ENCODE measurements around the gene NBPF3. TPM values are rescaled to one million over a fixed set of nuclear protein-coding genes. Genes with fewer than 3 reads are reported as not detected.

NBPF3 gene
- total and polyA plus RNA-seq, 2 experiments from 2014 or later = 2.7 to 18.1 TPM

GRCh38 chr1:21495225-21495820, 55.4 kb downstream of the NBPF3 start (continued):
- no peak for TF ChIP-seq JUNB (IDR thresholded peaks at IDR 0.05; ENCODE audit: unreplicated experiment)
- no peak for TF ChIP-seq STAT1 (IDR thresholded peaks at IDR 0.05; ENCODE audit: unreplicated experiment)
- TF ChIP-seq EZH2 (IDR thresholded peaks at IDR 0.05; ENCODE audit: low read depth, unreplicated experiment) = no peak
- no peak for TF ChIP-seq ZNF114 (CRISPR knock-in tag; IDR thresholded peaks at IDR 0.05)

GRCh38 chr1:21496063-21496462, 56.1 kb downstream of the NBPF3 start:
- H3K27ac ChIP-seq (ENCODE audit: low read depth) = no peak overlapping the region
- H3K4me3 Mint-ChIP-seq = no peak overlapping the region
- TF ChIP-seq ZNF462 (CRISPR knock-in tag; IDR thresholded peaks at IDR 0.05) = no peak
- no peak for TF ChIP-seq REST (IDR thresholded peaks at IDR 0.05; ENCODE audit: unreplicated experiment)
- no peak for TF ChIP-seq ZNF114 (CRISPR knock-in tag; IDR thresholded peaks at IDR 0.05)
- TF ChIP-seq ZNF331 (CRISPR knock-in tag; IDR thresholded peaks at IDR 0.05; ENCODE audit: low read depth) = no peak
- TF ChIP-seq EZH2 (IDR thresholded peaks at IDR 0.05; ENCODE audit: low read depth, unreplicated experiment) = no peak
- TF ChIP-seq ETS1 (IDR thresholded peaks at IDR 0.05) = no peak
- no peak for TF ChIP-seq JUNB (IDR thresholded peaks at IDR 0.05; ENCODE audit: unreplicated experiment)
- no peak for TF ChIP-seq CTCF (conservative IDR thresholded peaks at IDR 0.05; ENCODE audit: low read depth in 2 of 2)
- no peak for TF ChIP-seq POLR2AphosphoS5 (IDR thresholded peaks at IDR 0.05; ENCODE audit: low read depth)
- TF ChIP-seq EZH2phosphoT487 (IDR thresholded peaks at IDR 0.05; ENCODE audit: unreplicated experiment) = no peak
- no peak for TF ChIP-seq CREB1 (CRISPR knock-in tag; IDR thresholded peaks at IDR 0.05; ENCODE audit: low read depth)
- TF ChIP-seq STAT1 (IDR thresholded peaks at IDR 0.05; ENCODE audit: unreplicated experiment) = no peak

More at GRCh38 chr1:21496063-21496462, 56.1 kb downstream of the NBPF3 start:
- Histone ChIP-seq H3K79me2 (replicated peaks; ENCODE audit: insufficient read depth) (no peaks in the 10 kb centered on the region), H3K4me3 (no peak overlapping the region), H3K36me3 (ENCODE audit: insufficient read depth) (no peaks in the 10 kb centered on the region), H4K20me1 (replicated peaks; ENCODE audit: insufficient read depth) (no peaks in the 10 kb centered on the region), H3K9me2 (ENCODE audit: insufficient read depth) (no peaks in the 10 kb centered on the region), H2AFZ (no peak overlapping the region), H3F3A (replicated peaks; ENCODE audit: low read depth) (no peaks in the 10 kb centered on the region), H3K27me3 (ENCODE audit: insufficient read depth) (no peaks in the 10 kb centered on the region), H3K4me1 (ENCODE audit: insufficient read depth) (no peaks in the 10 kb centered on the region), H3K4me2 (no peak overlapping the region)
- H3K9me3 Mint-ChIP-seq = peaks cover 7% of the 10 kb centered on the region; the same call in 2 of the 3 replicates
- H3K27me3 Mint-ChIP-seq (ENCODE audit: insufficient read depth, low read depth, poor library complexity) = no peaks in the 10 kb centered on the region
- peaks cover 3% of the 10 kb centered on the region; the same call in 1 of the 3 replicates for H3K36me3 Mint-ChIP-seq (ENCODE audit: low read depth)
- no peak for DNase-seq (ENCODE audit: low spot score)
- ATAC-seq = no peak
- H3K27ac Mint-ChIP-seq = no peak overlapping the region
- peaks cover 14% of the 10 kb centered on the region; the same call in 2 of the 3 replicates for H3K4me1 Mint-ChIP-seq
